T47D (cell line): ENCODE results near the gene MRPL44.
"Not testable (repeated sequence)": the region's sequence is repeated elsewhere in the genome, so short reads cannot be mapped to it uniquely, and the experiment has no call there.

ENCODE experiments used
- DNase-seq, 2 experiments: peaks; one replicate each; pipeline versions ENCODE4 v3.0.0 to v3.0.0-alpha.2; 2011 to 2012; ENCODE audit warnings: low read depth in 1 of 2, low spot score in 1 of 2
- JUND ChIP-seq: IDR thresholded peaks from 2 replicates; pipeline ENCODE4 v1.6.1; 2012; ENCODE audit warnings: low read depth
- in situ Hi-C: cut with HindIII; loops from 2 replicates; pipeline ENCODE4 v1.10.0; 2016; ENCODE audit warnings: low sequenced_read_pairs, low pct_unique_long_range_greater_than_20kb

MRPL44 gene

GRCh38 chr2:223928113-223929006, 28.9 kb upstream of the MRPL44 start:
- no peak for TF ChIP-seq JUND
- DNase-seq: no peak
- in situ Hi-C loops: no loop called here

GRCh38 chr2:223929571-223930102, 27.6 kb upstream of the MRPL44 start:
- peak in 1 of 2 experiments; percentile 6 for DNase-seq
- no peak for TF ChIP-seq JUND
- in situ Hi-C loops: no loop called here

GRCh38 chr2:223930103-223930976, 26.9 kb upstream of the MRPL44 start:
- in situ Hi-C loops: no loop called here
- no peak for TF ChIP-seq JUND
- DNase-seq: no peak

GRCh38 chr2:223932816-223933800, 24.2 kb upstream of the MRPL44 start:
- in situ Hi-C loops: no loop called here
- TF ChIP-seq JUND: no peak
- no peak for DNase-seq

- in situ Hi-C loops: no loop called here
Measured at GRCh38 chr2:223934870-223935269, 22.4 kb upstream of the MRPL44 start.

GRCh38 chr2:223935459-223936125, 21.7 kb upstream of the MRPL44 start:
- in situ Hi-C loops: no loop called here
- DNase-seq: no peak
- no peak for TF ChIP-seq JUND

More at GRCh38 chr2:223934870-223935269, 22.4 kb upstream of the MRPL44 start:
- no peak for TF ChIP-seq JUND
- DNase-seq: no peak

GRCh38 chr2:223936862-223937326, 20.4 kb upstream of the MRPL44 start:
- no peak for TF ChIP-seq JUND
- in situ Hi-C loops: no loop called here
- DNase-seq: no peak

- in situ Hi-C loops: no loop called here
- no peak for TF ChIP-seq JUND
- DNase-seq: no peak
Measured at GRCh38 chr2:223937535-223937934, 19.7 kb upstream of the MRPL44 start.

- in situ Hi-C loops, DNase-seq: not testable (repeated sequence)
Measured at GRCh38 chr2:223939438-223939837, 17.8 kb upstream of the MRPL44 start.

- in situ Hi-C loops: no loop called here
- no peak for DNase-seq
- TF ChIP-seq JUND: no peak
Measured at GRCh38 chr2:223941579-223942277, 15.5 kb upstream of the MRPL44 start.

GRCh38 chr2:223943135-223943534, 14.1 kb upstream of the MRPL44 start:
- DNase-seq: no peak
- in situ Hi-C loops: no loop called here

More at GRCh38 chr2:223943135-223943534, 14.1 kb upstream of the MRPL44 start:
- TF ChIP-seq JUND: no peak
